ENCODE results near the gene MARCO.
"Not testable (repeated sequence)": the region's sequence is repeated elsewhere in the genome, so short reads cannot be mapped to it uniquely, and the experiment has no call there.

The MARCO gene

DNA sequence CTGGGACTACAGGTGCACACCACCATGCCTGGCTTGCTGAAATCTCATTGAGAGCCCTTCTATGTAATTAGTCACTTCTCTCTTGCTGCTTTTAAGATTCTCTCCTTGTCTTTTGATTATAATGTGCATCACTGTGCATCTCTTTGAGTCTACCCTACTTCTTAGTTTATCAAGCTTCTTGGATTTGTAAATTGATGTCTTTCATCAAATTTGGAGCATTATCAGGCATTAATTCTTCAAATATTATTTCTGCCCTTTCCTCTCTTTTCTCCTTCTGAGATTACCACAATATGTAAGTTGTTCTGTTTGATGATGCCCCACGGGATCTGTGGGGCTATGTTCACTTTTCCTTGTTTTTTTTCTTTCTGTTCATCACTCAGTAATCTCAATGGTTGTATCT, 9.0 kb upstream of the MARCO start:
- no peak for DNase-seq

DNA sequence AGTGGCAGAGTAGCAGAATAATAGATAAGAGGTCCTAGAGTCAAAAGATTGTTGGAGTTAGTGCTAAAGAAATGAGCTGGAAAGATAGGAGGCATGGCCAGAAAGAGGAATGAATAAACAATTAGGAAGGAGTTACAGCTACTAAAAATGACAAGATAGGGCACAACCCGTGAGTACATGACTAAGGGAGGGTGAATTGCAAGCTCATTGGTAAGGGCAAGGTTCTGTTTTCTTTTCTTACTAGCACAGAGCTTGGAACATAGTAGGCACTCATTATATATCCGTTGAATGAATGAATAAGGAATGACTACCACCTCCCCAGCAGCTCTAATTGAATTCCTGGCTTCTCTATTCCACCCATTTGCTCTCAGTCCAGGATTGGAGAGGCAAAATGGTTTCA, 5.7 kb upstream of the MARCO start:
- DNase-seq = no peak

DNA sequence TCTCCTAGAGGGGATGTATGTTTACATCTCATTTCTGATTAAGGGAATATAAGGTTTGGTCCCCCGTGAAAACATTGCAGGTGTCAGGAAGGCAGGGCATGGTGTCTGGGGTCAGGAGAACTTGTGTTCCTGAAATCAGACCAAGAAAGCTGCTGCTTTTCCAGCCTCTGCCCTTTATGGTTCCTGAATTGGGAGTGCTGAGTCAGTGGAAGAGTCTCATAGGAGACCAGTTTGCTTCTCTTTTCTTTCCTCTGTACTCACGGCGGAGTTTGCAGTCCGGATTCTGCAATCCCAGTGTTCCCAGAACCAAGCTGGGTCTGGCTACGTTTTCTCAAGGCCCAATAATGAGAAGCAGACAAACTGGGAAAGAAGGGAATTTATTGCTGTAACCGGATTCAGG, 5.1 kb upstream of the MARCO start:
- DNase-seq = no peak

DNA sequence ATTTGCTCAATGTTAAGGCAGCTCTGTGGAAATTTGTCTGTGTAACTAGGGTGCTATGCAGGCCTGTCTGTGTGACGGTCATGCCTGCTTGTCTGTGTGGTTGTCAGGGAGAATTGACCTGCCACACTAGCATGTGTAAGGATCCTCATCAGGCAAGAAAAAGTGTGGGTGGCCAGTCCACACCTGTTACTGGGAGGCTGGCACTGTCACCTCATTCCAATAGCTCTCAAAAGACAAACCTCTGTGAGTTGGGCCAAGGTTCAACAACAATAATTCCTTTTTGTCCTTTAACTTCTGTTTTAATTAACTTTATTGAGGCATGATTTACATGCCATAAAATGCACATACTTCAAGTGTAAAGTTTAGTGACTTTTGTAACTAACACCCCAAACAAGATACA, 4.2 kb upstream of the MARCO start:
- DNase-seq = no peak

DNA sequence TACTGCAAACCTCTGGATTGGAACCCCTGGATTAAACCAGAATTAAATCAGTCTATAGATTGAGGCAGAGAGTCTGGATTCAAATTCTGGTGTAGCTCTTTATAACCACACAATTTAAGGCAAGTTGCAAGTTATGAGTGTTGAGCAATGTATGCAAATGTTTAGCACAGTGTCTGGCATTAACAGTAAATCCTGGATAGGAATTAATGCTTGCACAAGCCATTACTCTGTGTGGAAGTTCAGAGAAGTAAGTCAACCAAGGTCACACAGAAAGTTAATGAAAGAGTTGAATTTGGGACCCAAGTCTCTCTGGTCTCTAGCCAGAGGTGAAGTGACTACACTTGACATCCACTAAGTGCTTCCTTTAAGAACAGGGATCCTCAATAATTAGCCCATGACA, 2.0 kb upstream of the MARCO start:
- DNase-seq = no peak

DNA sequence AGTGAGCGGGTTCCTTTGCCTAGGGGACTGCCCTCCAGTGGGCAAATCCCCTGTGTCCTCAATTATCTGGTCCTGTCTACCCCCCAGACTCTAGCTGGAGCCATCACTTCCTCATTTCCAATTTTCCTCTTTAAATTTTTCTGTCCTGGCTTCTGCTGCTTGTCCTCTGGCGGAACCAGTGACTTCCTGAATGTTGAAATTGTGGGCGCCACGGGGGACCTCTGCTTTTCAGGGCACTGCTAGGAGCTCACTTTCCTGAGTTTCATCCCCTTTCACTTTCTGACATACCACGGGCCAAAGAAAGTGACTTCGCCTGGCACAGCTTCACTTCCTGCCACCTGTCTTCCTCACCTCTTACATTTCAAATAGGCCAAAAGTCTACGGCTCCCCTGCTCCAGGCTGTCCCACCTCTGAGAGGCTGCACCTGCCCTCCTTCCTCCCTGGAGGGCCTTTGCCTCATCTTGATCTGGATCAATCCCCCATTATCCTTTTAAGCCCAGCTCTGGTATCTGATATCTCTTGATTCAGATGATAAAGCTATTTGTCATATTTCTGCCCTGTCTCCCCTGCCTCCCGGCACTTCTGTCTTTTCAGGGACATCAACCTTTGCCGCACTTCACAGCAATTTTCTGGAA, 1.4 kb upstream of the MARCO start:
- DNase-seq = no peak

DNA sequence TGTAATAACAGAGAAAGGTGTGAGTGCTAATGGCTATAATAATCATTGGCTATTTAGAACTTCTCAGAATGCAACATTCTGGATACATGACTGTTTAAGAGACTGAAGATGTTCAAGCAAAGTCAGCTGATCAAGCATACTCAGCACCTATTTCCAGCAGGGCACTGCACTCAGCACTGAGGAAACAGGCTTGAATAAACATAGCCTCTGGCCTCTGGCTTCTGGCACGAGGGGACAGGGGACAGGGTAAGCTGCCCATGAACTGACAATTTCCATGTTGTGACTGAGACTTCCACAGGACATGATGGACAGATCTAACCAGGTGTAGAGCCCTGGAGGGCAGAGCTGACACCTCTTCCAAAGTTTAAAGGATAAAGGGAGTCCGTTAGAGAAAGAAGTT, 1.3 kb downstream of the MARCO start:
- no peak for DNase-seq

DNA sequence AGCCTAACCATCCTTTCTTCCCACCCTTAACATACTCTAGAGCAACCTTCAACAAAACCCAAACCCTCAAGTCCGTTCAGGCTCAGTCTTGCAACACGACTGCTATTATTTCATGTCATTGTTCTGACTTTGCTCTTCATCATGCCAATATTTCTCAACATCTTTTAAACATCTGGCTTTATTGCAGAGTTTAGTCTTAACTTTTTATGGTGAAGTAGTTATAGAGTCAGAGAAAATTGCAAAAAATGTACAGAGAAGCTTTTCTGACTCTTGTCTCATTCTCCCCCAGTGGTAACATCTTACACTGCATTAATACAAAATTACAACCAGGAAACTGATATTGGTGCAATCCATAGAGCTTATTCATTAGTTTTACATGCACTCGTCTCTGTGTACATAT, 3.9 kb downstream of the MARCO start:
- DNase-seq = no peak

DNA sequence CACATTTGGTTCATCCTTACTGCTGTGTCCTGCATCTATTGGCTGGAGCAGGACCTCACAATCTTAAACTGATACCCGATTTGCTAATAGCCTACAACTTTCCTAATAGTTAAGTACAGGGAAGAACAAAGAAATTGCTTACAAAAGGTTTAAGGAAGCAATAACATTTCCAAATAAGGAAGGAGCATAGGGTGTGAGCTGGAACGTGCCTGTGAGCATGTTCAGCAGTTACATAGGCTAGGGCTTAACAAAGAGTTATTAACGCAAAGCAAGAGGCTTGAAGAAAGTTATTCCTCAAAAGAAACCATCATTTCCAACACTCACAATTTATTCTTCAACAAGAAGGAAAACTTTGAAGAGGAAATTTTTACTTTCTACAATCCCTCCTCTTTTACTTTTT, 6.3 kb downstream of the MARCO start:
- DNase-seq = not testable (repeated sequence)

DNA sequence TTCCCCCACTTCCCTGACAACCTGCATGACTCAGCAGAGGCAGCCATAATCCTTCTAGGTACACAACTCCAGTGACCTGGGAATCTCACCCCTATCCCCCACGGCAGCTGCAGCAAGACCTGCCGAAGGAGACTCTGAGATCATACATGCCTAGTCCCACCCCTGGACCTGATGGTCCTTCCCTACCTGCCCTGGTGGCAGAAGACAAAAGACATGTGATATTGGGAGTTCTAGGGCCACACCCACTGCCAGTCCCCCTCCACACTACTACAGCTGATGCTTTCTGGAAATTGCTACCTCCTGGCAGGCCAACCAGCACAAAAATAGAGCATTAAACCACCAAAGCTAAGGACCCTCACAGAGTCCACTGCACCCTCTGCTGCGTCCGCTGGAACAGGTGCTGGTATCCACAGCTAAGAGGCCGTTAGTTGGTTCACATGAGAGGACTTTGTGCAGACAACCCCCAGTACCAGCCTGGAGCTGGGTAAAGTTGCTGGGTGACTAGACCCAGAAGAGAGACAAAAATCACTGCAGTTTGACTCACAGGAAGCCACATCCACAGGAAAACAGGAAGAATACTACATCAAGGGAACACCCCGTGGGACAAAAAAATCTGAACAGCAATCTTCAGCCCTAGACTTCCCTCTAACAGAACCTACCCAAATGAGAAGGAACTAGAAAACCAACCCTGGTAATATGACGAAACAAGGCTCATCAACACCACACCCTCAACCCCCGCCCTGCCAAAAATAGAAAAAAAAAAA, 12.5 kb downstream of the MARCO start:
- DNase-seq = no peak

DNA sequence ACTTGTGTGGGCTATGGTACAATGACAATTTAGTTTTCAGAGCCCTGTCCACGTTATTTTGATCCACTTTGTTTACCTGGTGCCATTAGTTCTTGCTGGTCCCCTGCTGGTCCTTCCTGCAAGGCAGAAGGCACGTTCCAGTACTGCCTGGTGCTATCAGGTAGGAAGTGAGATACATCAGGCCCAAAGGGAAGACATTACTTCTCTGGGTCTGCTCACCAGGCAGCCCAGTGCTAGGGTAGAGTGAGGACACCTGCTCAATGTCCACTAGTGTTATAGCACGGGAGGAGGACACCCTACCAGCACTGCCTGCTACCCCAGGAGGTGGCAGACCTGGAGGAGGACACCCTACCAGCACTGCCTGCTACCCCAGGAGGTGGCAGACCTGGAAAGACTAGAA, 23.7 kb downstream of the MARCO start:
- DNase-seq = no peak

DNA sequence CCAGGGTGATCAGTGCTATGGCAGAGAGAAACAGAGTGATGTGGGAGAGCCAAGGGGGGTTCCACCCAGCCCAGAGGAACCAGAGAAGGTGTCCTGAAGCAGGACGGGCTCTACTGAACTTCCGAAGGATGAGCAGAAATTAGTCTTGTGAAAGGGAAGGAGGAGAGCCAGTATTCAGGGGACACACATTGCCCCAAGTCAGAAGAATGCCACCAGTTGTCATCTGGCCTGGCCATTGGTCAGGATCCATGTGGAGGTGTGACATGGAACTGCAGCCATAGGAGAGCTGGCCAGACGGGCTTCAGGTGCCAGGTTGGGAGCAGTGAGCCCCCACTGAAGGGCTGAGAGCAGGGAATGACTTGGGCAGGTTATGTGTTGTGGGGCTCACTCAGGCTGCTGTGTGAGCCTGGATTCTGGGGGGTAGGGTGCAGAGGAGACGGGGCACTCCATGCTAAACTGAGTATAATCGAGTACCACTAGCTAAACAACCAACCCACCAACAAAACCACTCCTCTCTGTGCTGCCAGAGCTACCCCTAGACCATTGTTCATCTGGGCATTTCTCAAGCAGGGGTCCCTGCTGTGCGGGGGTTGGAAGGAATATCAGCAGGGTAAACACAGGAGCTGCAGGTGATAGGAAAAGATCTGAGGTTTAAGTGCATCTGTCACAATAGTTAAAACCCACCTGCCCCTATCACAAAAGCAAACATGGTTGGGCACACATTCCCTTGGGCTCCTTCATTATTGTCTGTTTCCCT, 25.3 kb downstream of the MARCO start:
- no peak for DNase-seq

DNA sequence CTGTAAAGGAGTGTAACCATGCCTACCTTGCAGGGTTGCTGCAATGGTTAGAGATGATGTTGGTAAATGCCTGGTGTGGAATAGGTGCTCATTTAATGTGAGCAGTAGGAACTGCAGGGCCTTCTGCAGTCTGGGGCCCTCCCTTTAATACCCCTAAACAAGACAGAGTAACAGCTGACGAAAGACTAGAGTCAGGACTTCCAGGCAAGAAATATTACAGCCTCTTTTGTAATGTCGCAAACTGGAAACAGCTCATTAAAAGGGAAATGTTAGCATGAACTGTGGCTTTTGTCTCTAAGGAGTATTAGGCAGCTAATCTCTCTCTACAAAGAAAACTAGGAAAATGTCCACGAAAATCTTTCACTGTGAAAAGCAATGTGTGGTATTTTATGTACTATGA, 26.0 kb downstream of the MARCO start:
- no peak for DNase-seq

DNA sequence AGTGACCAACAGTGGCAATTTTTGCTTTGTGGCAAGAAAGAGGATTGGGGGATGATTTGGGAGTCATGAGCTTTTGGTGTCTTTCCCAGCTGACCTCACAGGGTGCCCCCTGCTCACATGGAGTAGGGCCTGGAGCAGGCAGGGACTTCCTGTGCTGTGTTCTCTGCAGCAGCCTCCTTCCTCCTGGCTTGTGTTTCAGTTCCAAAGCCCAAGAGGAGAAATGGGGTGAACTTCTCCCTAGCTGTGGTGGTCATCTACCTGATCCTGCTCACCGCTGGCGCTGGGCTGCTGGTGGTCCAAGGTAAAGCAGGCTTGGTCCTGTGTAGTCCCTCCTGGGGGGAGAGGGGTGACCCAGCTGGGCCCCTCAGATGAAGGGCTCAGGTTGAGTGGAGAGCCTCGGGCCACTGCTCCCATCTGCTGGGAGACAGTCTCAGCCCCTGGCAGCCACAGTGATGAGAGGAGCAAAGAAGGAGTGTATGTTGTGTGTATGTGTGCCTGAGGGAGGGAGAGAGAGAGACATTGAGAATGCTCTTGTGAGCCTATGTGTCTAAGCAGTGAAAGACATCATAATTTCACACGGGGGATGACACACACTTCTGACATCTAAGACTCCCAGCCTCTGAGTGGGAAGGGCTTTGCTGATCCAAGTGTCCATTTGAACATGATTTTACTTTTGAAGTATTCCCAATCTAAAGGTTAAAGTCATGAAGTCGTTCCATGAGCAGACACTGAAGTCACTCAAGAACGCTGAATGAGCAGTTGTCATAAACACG, 27.2 kb downstream of the MARCO start:
- DNase-seq = no peak

DNA sequence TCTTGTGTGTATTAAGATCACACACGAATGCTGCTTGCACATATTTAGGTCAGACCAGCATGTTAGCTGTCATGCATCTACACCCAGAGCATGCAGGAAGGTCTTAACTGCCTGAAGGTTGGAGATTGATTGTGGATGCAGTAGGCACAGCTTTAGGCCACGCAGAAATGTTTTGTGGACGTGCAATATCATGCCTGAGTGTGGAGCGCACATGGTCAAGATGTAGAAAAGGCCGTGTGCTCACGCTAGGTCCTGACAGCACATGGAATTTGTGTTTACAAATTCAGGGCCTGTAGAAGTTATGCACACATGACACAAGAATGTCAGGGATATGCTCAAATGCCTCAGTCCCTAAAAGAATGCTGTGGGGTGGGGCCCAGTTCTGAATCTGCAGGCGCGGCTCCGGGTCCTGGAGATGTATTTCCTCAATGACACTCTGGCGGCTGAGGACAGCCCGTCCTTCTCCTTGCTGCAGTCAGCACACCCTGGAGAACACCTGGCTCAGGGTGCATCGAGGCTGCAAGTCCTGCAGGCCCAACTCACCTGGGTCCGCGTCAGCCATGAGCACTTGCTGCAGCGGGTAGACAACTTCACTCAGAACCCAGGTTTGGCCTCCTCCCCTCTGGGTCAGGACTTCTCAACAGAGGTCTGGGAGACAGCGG, 27.9 kb downstream of the MARCO start:
- DNase-seq = no peak

DNA sequence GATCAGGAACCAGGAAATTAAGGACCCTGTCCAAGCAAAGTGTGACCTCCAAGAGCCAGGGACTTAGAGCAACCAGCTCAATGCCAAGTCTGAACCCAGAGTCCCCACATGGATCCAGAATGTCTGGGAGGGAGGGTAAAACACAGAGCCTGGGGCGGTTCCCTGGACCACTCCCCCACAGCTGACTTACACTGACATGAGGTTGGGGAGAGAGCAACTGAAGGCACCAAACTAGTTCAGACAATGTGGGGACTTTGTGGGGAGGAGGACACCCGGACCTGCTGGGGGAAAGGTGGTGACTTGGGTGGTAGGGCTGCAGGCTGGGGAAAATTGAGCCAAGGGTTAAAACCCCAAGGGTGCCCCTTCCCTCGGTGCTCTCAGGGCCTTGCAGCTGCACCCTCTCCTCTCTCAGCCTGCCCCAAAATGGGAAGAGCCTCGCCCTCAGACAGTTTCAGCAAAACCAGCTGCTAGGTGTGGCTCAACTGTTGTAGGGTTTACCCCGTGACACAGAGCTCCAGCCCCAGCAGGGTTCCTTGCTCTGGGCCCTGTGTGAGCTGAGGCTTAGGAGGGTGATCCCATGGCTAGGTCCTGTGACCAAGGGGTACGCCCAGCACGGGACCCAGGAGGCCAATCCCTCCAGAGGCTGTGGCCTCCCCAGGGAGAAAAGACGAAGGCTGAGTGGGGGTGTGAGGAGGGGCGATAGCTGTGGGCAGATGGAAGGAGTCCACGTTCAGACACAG, 28.6 kb downstream of the MARCO start:
- no peak for DNase-seq

DNA sequence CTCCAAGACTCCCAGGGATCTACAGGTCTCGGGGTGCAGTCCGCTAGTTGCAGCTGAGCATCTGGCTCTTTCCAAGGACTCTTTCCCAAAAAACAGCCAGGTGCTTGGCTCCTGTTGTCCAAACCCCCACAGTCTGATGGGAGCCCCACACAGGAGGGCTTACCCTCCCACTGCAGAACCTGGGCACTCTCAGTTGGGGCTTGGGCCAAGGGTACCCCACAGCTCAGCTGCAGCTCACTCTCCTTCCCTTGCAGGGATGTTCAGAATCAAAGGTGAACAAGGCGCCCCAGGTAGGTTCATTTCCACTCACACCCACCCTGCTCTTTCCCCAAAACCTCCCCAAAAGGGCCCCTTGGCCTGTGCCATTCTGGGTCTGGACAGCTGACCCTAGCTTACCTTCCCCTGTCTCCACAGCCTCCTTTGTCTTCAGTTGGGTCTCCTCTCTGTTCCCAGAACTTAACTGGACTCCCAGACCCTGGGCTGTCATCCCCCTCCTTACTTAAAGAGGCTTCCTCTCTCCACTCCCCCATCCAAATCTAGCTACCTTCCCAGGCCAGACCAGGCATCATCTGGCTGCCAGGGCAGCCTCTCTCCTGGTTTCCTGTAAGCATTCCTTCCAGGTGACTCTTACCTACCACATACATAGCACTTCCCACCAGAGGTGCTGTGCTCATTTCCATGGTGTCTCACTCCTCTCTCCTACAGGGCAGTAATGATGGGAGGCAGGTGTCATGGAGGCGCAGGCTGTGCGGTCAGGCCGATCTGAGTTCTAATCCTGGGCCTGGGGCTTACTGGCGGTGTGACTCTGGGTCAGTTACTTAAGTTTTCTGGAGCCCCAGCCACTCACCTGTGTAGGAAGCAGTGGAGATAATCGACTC, 29.5 kb downstream of the MARCO start:
- DNase-seq = no peak

DNA sequence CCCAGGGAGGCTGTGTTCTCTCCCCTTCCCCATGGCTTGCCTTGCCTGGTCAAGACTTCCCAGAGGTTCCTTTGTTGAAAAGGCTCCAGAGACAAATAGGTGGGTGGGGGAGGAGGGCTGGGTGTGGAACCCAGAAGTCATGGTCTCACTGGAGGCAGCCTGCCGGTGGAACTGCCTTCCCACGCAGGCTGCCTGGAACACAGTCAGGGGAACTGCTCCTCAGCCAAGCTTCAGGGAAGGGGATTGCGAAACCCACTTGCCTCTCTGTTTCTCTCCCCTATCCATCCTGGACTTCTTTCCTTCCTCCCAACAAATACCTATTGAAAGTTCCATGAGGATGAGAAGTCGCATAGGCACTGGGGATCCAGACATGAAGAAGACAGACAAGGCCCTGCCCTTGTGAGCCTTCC, 31.6 kb downstream of the MARCO start:
- DNase-seq = no peak

DNA sequence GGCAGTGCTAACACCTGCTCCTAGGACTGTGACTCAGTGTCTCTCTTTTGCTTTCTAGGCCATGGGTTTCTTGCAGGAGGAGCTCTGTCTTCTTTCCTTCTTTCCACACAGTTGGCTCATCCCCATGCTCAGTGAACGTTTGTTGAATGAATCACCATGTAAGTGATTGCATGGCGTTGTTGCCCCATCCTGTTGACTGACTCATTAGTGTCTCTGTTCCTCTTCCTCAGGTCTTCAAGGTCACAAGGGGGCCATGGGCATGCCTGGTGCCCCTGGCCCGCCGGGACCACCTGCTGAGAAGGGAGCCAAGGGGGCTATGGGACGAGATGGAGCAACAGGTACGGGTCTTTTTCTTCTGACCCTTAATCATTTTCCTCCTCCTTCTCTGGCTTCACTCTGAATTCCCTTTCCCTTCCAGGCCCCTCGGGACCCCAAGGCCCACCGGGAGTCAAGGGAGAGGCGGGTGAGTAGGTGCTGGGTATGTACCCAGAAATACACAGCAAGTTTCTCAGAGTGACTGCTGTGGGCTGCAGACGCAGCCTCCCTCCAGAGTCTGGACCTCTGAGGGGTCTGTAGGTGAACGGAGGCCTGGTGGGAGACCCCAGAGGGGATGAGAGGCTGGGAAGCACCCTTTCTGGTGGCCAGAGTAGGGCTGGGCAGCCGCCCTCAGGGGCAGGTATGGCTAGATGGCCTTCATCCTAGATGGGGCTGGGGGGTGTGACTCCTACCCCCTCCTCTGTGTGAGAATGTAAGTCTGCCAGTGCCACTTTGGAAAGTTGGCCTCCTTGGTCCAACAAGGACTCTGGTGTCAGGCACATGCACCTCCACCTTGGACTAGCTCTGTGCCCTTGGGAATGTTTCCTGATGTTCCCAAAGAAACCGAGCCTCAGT, 32.4 kb downstream of the MARCO start:
- DNase-seq = peak; percentile 22

DNA sequence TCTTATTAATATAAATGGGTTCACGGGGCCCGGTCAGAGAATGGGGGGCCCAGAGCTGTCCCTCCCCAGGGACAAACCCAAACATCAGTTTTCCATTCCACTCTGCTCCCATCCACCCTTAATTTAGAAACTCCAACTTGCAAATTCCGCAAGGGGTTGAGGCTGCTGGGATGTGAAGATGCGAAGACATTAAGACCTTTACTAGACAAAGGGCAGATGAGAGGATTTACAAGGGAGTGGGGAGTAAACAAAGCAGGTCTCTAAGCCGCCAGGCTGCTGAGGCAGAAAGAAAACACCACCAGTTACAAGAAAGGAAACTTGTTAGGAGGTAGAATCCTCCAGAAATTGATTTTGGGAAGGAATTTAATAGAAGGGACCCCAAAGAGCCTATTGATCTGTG, 33.1 kb downstream of the MARCO start:
- no peak for DNase-seq

Data from activated CD8-positive, alpha-beta memory T cell treated with anti-CD3 and anti-CD28 coated beads, Interleukin-2, amount 50 U/mL, for 48 hours (primary cell).